ENCODE data around the gene ESPN.

ESPN gene

GRCh38 chr1:6424619-6425593 is at the start of gene ESPN:
ESPN (plus strand) TSS chr1:6424776; CDS start chr1:6424956, 180 bp downstream.
- TF ChIP-seq, protein P1, sequence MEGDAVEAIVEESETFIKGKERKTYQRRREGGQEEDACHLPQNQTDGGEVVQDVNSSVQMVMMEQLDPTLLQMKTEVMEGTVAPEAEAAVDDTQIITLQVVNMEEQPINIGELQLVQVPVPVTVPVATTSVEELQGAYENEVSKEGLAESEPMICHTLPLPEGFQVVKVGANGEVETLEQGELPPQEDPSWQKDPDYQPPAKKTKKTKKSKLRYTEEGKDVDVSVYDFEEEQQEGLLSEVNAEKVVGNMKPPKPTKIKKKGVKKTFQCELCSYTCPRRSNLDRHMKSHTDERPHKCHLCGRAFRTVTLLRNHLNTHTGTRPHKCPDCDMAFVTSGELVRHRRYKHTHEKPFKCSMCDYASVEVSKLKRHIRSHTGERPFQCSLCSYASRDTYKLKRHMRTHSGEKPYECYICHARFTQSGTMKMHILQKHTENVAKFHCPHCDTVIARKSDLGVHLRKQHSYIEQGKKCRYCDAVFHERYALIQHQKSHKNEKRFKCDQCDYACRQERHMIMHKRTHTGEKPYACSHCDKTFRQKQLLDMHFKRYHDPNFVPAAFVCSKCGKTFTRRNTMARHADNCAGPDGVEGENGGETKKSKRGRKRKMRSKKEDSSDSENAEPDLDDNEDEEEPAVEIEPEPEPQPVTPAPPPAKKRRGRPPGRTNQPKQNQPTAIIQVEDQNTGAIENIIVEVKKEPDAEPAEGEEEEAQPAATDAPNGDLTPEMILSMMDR (IDR thresholded peaks at IDR 0.05; ENCODE audit: insufficient read depth, low read length, poor library complexity, severe bottlenecking): no peak
- no peak for DNase-seq (ENCODE audit: extremely low read depth, insufficient read length)
- Histone ChIP-seq H3K4me3 (replicated peaks; ENCODE audit: low read depth, low read length) (no peak within 1 kb of the TSS), H3K36me3 (ENCODE audit: control insufficient read depth, insufficient read depth, low read length) (no peaks in the 10 kb centered on the region), H3K27me3 (replicated peaks; ENCODE audit: control insufficient read depth, insufficient read depth, low read length) (peaks cover 6% of the 10 kb centered on the region)

DNA sequence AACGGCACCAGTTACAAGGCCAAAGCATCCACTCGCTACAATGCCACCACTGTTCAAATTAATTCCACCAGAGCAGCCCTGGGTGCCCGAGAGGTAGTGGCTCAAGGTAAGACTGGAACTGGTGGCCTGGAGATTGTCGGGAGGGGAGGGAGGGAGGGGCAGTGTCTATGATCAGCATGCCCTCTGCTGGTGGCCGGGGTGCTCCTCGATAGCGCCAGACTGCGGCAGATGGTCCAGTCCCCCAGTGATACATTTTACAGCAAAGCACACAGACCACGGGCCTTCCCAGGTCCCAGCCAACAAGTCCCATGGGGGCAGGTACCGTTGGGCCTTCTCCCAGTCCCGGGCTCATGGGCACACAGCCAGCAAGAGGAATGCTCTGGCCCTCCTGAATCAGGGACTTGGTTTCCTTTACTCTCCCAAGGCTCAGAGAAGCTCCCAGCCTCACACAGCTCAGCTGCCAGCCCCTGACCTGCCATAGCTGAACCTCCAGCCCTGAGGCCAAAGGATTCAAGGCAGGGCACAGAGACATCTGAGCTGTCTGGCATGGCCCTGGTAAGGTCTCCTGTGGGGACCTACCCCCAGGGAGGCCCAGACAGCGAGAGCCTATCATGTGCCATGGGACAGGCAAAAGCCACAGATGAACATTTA is 46.4 kb upstream of the ESPN start:
- TF ChIP-seq, protein P1 (IDR thresholded peaks at IDR 0.05; ENCODE audit: insufficient read depth, low read length, poor library complexity, severe bottlenecking): no peak
- DNase-seq (ENCODE audit: extremely low read depth, insufficient read length): no peak
- no peak overlapping the region for H3K4me3 ChIP-seq (replicated peaks; ENCODE audit: low read depth, low read length)
- H3K36me3 ChIP-seq (ENCODE audit: control insufficient read depth, insufficient read depth, low read length): no peaks in the 10 kb centered on the region
- H3K27me3 ChIP-seq (replicated peaks; ENCODE audit: control insufficient read depth, insufficient read depth, low read length): no peaks in the 10 kb centered on the region

DNA sequence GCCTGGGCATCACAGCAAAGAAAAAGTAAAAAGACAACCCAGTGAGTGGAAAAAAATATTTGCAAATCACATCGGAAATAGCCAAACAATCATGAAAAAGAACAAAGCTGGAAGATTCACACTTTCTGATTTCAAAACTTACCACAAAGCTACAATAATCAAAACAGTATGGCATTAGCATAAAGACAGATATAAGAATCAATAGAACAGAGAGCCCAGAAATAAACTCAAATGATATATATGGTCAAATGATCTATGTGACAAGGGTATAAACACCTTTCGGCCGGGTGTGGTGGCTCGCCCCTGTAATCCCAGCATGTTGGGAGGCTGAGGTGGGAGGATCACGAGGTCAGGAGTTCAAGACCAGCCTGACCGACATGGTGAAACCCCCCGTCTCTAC is 44.5 kb upstream of the ESPN start:
- no peaks in the 10 kb centered on the region for H3K36me3 ChIP-seq (ENCODE audit: control insufficient read depth, insufficient read depth, low read length)
- no peak for DNase-seq (ENCODE audit: extremely low read depth, insufficient read length)
- TF ChIP-seq, protein P1 (IDR thresholded peaks at IDR 0.05; ENCODE audit: insufficient read depth, low read length, poor library complexity, severe bottlenecking): no peak
- H3K27me3 ChIP-seq (replicated peaks; ENCODE audit: control insufficient read depth, insufficient read depth, low read length): no peaks in the 10 kb centered on the region
- H3K4me3 ChIP-seq (replicated peaks; ENCODE audit: low read depth, low read length): no peak overlapping the region

GRCh38 chr1:6384135-6384534 is 40.4 kb upstream of the ESPN start:
- no peak for DNase-seq (ENCODE audit: extremely low read depth, insufficient read length)
- H3K4me3 ChIP-seq (replicated peaks; ENCODE audit: low read depth, low read length): no peak overlapping the region
- H3K27me3 ChIP-seq (replicated peaks; ENCODE audit: control insufficient read depth, insufficient read depth, low read length): no peaks in the 10 kb centered on the region
- no peaks in the 10 kb centered on the region for H3K36me3 ChIP-seq (ENCODE audit: control insufficient read depth, insufficient read depth, low read length)
- TF ChIP-seq, protein P1 (IDR thresholded peaks at IDR 0.05; ENCODE audit: insufficient read depth, low read length, poor library complexity, severe bottlenecking): no peak

- Histone ChIP-seq H3K4me3 (replicated peaks; ENCODE audit: low read depth, low read length) (no peak overlapping the region), H3K27me3 (replicated peaks; ENCODE audit: control insufficient read depth, insufficient read depth, low read length) (no peaks in the 10 kb centered on the region), H3K36me3 (ENCODE audit: control insufficient read depth, insufficient read depth, low read length) (no peaks in the 10 kb centered on the region)
- DNase-seq (ENCODE audit: extremely low read depth, insufficient read length): no peak
- TF ChIP-seq, protein P1 (IDR thresholded peaks at IDR 0.05; ENCODE audit: insufficient read depth, low read length, poor library complexity, severe bottlenecking): no peak
Measured at GRCh38 chr1:6384962-6385361, 39.6 kb upstream of the ESPN start.
